ENCODE measurements around the gene ADPRM. TPM values are rescaled to one million over a fixed set of nuclear protein-coding genes. Genes with fewer than 3 reads are reported as not detected.

Gene ADPRM
- total RNA-seq, 1 experiment from 2014 or later = 7.9 TPM

GRCh38 chr17:10726196-10726595 lies 28.8 kb downstream of the ADPRM start:
- CTCF ChIA-PET = no interaction called here
- H4K20me1 ChIP-seq (ENCODE audit: insufficient read depth) = no peaks in the 10 kb centered on the region
- H3K4me3 ChIP-seq (replicated peaks in 1 of 2; ENCODE audit: low read depth in 1 of 2, low read length in 2 of 2) = no peak overlapping the region
- H3K79me2 ChIP-seq (ENCODE audit: insufficient read depth, low read length) = no peaks in the 10 kb centered on the region
- H3K4me2 ChIP-seq (ENCODE audit: low read length) = no peak overlapping the region
- POLR2A ChIA-PET = no interaction called here
- H3K9ac ChIP-seq (ENCODE audit: low read length) = no peak overlapping the region
- no peaks in the 10 kb centered on the region for H3K9me3 ChIP-seq (ENCODE audit: control insufficient read depth in 1 of 2, insufficient read depth in 1 of 2, low read depth in 1 of 2, low read length in 2 of 2)
- no peaks in the 10 kb centered on the region for H3K36me3 ChIP-seq (ENCODE audit: control insufficient read depth in 1 of 2, insufficient read depth in 2 of 2, low read length in 2 of 2)
- no peaks in the 10 kb centered on the region for H3K9me2 ChIP-seq (ENCODE audit: insufficient read depth)
- no peak for DNase-seq (ENCODE audit: low read depth, low spot score)
- H3K27ac ChIP-seq (ENCODE audit: low read depth, low read length) = no peak overlapping the region
- H3K27me3 ChIP-seq (ENCODE audit: insufficient read depth, low read length) = no peaks in the 10 kb centered on the region
- ATAC-seq = no peak
- RAD21 ChIA-PET (ENCODE audit: low non-redundant PET in 1 of 2, low total read pairs in 2 of 2, uncharacterized antibody in 2 of 2, unreplicated experiment in 2 of 2) = interaction anchor here in 1 of 2 experiments (0.6 kb wide), 1 partner anchor 119 kb away, joined by 3 read pairs; no protein-coding TSS in a partner anchor
- intact Hi-C loops (cut with micrococcal nuclease) = no loop called here
- no peaks in the 10 kb centered on the region for H3K4me1 ChIP-seq (ENCODE audit: control insufficient read depth in 1 of 2, insufficient read depth in 2 of 2, low read length in 2 of 2)
- BruUV-seq (replicated peaks) = no TSS peak
- no peak overlapping the region for H2AFZ ChIP-seq (ENCODE audit: low read depth, low read length, poor library complexity, severe bottlenecking)
- TF ChIP-seq, protein P1, sequence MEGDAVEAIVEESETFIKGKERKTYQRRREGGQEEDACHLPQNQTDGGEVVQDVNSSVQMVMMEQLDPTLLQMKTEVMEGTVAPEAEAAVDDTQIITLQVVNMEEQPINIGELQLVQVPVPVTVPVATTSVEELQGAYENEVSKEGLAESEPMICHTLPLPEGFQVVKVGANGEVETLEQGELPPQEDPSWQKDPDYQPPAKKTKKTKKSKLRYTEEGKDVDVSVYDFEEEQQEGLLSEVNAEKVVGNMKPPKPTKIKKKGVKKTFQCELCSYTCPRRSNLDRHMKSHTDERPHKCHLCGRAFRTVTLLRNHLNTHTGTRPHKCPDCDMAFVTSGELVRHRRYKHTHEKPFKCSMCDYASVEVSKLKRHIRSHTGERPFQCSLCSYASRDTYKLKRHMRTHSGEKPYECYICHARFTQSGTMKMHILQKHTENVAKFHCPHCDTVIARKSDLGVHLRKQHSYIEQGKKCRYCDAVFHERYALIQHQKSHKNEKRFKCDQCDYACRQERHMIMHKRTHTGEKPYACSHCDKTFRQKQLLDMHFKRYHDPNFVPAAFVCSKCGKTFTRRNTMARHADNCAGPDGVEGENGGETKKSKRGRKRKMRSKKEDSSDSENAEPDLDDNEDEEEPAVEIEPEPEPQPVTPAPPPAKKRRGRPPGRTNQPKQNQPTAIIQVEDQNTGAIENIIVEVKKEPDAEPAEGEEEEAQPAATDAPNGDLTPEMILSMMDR (IDR thresholded peaks at IDR 0.05 in 2 of 3, conservative IDR thresholded peaks at IDR 0.05 in 1 of 3; ENCODE audit: borderline replicate concordance in 1 of 3, insufficient read depth in 1 of 3, low read depth in 2 of 3, low read length in 2 of 3) = no peak
- TF ChIP-seq JUND (IDR thresholded peaks at IDR 0.05) = no peak
- no peak for TF ChIP-seq SRF (IDR thresholded peaks at IDR 0.05; ENCODE audit: low read depth)
- no peak for TF ChIP-seq CEBPB (IDR thresholded peaks at IDR 0.05; ENCODE audit: low read depth)
- TF ChIP-seq RAD21 (IDR thresholded peaks at IDR 0.05; ENCODE audit: low read depth) = no peak
- TF ChIP-seq ATF3 (IDR thresholded peaks at IDR 0.05) = no peak
- TF ChIP-seq SP1 (IDR thresholded peaks at IDR 0.05; ENCODE audit: low read depth) = no peak
- no peak for TF ChIP-seq ZFX (IDR thresholded peaks at IDR 0.05)
- no peak for TF ChIP-seq FOSL1 (IDR thresholded peaks at IDR 0.05; ENCODE audit: low read depth)
- TF ChIP-seq, protein P2, sequence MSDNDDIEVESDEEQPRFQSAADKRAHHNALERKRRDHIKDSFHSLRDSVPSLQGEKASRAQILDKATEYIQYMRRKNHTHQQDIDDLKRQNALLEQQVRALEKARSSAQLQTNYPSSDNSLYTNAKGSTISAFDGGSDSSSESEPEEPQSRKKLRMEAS (IDR thresholded peaks at IDR 0.05) = no peak
- TF ChIP-seq CBX3 (IDR thresholded peaks at IDR 0.05; ENCODE audit: low read depth) = no peak
- TF ChIP-seq YY1 (IDR thresholded peaks at IDR 0.05; ENCODE audit: extremely low read depth, insufficient replicate concordance, low read depth, low read length) = no peak
- no peak for TF ChIP-seq POLR2AphosphoS5 (IDR thresholded peaks at IDR 0.05; ENCODE audit: low read depth, low read length)
- TF ChIP-seq EGR1 (IDR thresholded peaks at IDR 0.05; ENCODE audit: low read depth) = no peak
- TF ChIP-seq TCF7L2 (IDR thresholded peaks at IDR 0.05; ENCODE audit: borderline replicate concordance, extremely low read depth, insufficient read depth, insufficient read length) = no peak
- no peak for TF ChIP-seq EZH2 (IDR thresholded peaks at IDR 0.05)
- TF ChIP-seq POLR2A (IDR thresholded peaks at IDR 0.05; ENCODE audit: borderline replicate concordance, extremely low read depth, insufficient read depth, insufficient read length) = no peak
- no peak for TF ChIP-seq REST (IDR thresholded peaks at IDR 0.05; ENCODE audit: low read depth)
- TF ChIP-seq EZH2phosphoT487 (IDR thresholded peaks at IDR 0.05; ENCODE audit: borderline replicate concordance) = no peak
- TF ChIP-seq ELF1 (IDR thresholded peaks at IDR 0.05; ENCODE audit: borderline replicate concordance, low read depth) = no peak
